ELR (cell line): ENCODE measurements around the gene KIAA1328.

ENCODE experiments used
- DNase-seq: peaks from one replicate; pipeline ENCODE4 v3.0.0-alpha.2; 2015; ENCODE audit warnings: low read depth

KIAA1328 gene

GRCh38 chr18:37277804-37278203 is 448.9 kb downstream of the KIAA1328 start:
- DNase-seq = no peak
